SK-N-SH (cell line): Measurements from ENCODE around the gene EFCAB11.

Source experiments
- CTCF ChIP-seq: fragments of 200-600 bp; sonication (generic); IDR thresholded peaks from 2 replicates; pipeline ENCODE4 v1.6.1; 2017; ENCODE audit warnings: antibody characterized with exemption, mild to moderate bottlenecking, moderate library complexity
- EP300 ChIP-seq, 2 experiments: IDR thresholded peaks; 2 replicates each; pipeline versions ENCODE4 v1.4.0 to v1.6.1; 2012; ENCODE audit warnings: borderline replicate concordance in 1 of 2, low read depth in 1 of 2, low read length in 1 of 2
- MXI1 ChIP-seq: IDR thresholded peaks from 2 replicates; pipeline ENCODE4 v1.6.1; 2012; ENCODE audit warnings: mild to moderate bottlenecking, low read depth, low read length, improper control_type of control experiment
- RAD21 ChIP-seq: IDR thresholded peaks from 2 replicates; pipeline ENCODE4 v1.6.1; 2012; ENCODE audit warnings: mild to moderate bottlenecking, low read length
- SIN3A ChIP-seq: IDR thresholded peaks from 2 replicates; pipeline ENCODE4 v1.6.1; 2012; ENCODE audit warnings: low read depth, mild to moderate bottlenecking, low read length, moderate library complexity, borderline replicate concordance
- SMC3 ChIP-seq: IDR thresholded peaks from 2 replicates; pipeline ENCODE4 v1.6.1; 2012; ENCODE audit warnings: low read depth, low read length, improper control_type of control experiment
- USF1 ChIP-seq: IDR thresholded peaks from 2 replicates; pipeline ENCODE4 v1.4.0; 2012; ENCODE audit warnings: low read depth, borderline replicate concordance
- YY1 ChIP-seq: IDR thresholded peaks from 2 replicates; pipeline ENCODE4 v1.4.0; 2012; ENCODE audit warnings: low read depth, mild to moderate bottlenecking

- TF ChIP-seq YY1 (no peak), CTCF (no peak), SIN3A (no peak), MXI1 (no peak), EP300 (IDR thresholded peaks at IDR 0.05; ENCODE audit: borderline replicate concordance in 1 of 2, low read depth in 1 of 2, low read length in 1 of 2) (no peak), RAD21 (no peak), USF1 (no peak), SMC3 (no peak)
Measured at GRCh38 chr14:89828471-89829165, 125.9 kb downstream of the EFCAB11 start.
